ENCODE data around the gene CEACAM1.
A peak's percentile ranks its signal among the peaks of the same experiment; 100 is the strongest.
"Not testable (repeated sequence)": the region's sequence is repeated elsewhere in the genome, so short reads cannot be mapped to it uniquely, and the experiment has no call there.

Gene CEACAM1

GRCh38 chr19:42505066-42505465 lies 23.2 kb downstream of the CEACAM1 start:
- DNase-seq (ENCODE audit: low spot score), result no peak
- no peak for TF ChIP-seq CTCF (IDR thresholded peaks at IDR 0.05; ENCODE audit: extremely low read depth, missing control alignments)

GRCh38 chr19:42501733-42502132 lies 26.5 kb downstream of the CEACAM1 start:
- no peak for TF ChIP-seq CTCF (IDR thresholded peaks at IDR 0.05; ENCODE audit: extremely low read depth, missing control alignments)
- DNase-seq (ENCODE audit: low spot score), result no peak

GRCh38 chr19:42501243-42501642 lies 27.0 kb downstream of the CEACAM1 start:
- not testable (repeated sequence) for DNase-seq (ENCODE audit: low spot score)

- TF ChIP-seq CTCF (IDR thresholded peaks at IDR 0.05; ENCODE audit: extremely low read depth, missing control alignments), result no peak
- no peak for DNase-seq (ENCODE audit: low spot score)
Observed at GRCh38 chr19:42498169-42498757, 30.0 kb downstream of the CEACAM1 start.

- TF ChIP-seq CTCF (IDR thresholded peaks at IDR 0.05; ENCODE audit: extremely low read depth, missing control alignments), result no peak
- peak; percentile 42 for DNase-seq (ENCODE audit: low spot score)
Observed at GRCh38 chr19:42497492-42498168, 30.7 kb downstream of the CEACAM1 start.

- no peak for DNase-seq (ENCODE audit: low spot score)
- no peak for TF ChIP-seq CTCF (IDR thresholded peaks at IDR 0.05; ENCODE audit: extremely low read depth, missing control alignments)
Observed at GRCh38 chr19:42496460-42497133, 31.7 kb downstream of the CEACAM1 start.

- DNase-seq (ENCODE audit: low spot score), result no peak
- TF ChIP-seq CTCF (IDR thresholded peaks at IDR 0.05; ENCODE audit: extremely low read depth, missing control alignments), result no peak
Observed at GRCh38 chr19:42495663-42496062, 32.6 kb downstream of the CEACAM1 start.
